ENCODE measurements around the gene GRIK3.

The GRIK3 gene

GRCh38 chr1:36829066-36829465 is 205.2 kb downstream of the GRIK3 start:
- no peak overlapping the region for H3K4me3 ChIP-seq (ENCODE audit: low read length)
- no peaks in the 10 kb centered on the region for H3F3A ChIP-seq (ENCODE audit: control insufficient read depth, insufficient read depth)
- no peaks in the 10 kb centered on the region for H3K9me2 ChIP-seq (replicated peaks; ENCODE audit: control insufficient read depth, low read length)
- TF ChIP-seq, protein P1, sequence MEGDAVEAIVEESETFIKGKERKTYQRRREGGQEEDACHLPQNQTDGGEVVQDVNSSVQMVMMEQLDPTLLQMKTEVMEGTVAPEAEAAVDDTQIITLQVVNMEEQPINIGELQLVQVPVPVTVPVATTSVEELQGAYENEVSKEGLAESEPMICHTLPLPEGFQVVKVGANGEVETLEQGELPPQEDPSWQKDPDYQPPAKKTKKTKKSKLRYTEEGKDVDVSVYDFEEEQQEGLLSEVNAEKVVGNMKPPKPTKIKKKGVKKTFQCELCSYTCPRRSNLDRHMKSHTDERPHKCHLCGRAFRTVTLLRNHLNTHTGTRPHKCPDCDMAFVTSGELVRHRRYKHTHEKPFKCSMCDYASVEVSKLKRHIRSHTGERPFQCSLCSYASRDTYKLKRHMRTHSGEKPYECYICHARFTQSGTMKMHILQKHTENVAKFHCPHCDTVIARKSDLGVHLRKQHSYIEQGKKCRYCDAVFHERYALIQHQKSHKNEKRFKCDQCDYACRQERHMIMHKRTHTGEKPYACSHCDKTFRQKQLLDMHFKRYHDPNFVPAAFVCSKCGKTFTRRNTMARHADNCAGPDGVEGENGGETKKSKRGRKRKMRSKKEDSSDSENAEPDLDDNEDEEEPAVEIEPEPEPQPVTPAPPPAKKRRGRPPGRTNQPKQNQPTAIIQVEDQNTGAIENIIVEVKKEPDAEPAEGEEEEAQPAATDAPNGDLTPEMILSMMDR (IDR thresholded peaks at IDR 0.05; ENCODE audit: low read depth, low read length, poor library complexity, severe bottlenecking), result no peak
- no peak for TF ChIP-seq EZH2phosphoT487 (IDR thresholded peaks at IDR 0.05; ENCODE audit: borderline replicate concordance, low read length)
- no peaks in the 10 kb centered on the region for H3K36me3 ChIP-seq (ENCODE audit: control insufficient read depth, low read length)
- H4K20me1 ChIP-seq (ENCODE audit: control insufficient read depth, insufficient read depth, low read depth, low read length), result no peaks in the 10 kb centered on the region
- no peaks in the 10 kb centered on the region for H3K4me1 ChIP-seq (ENCODE audit: control insufficient read depth, low read length)
- H3K27me3 ChIP-seq (ENCODE audit: control insufficient read depth, low read length), result no peaks in the 10 kb centered on the region
- no peak overlapping the region for H3K27ac ChIP-seq (ENCODE audit: low read depth, low read length)
- no peaks in the 10 kb centered on the region for H3K9me3 ChIP-seq (ENCODE audit: control insufficient read depth, insufficient read depth, low read length)
- H3K4me2 ChIP-seq (ENCODE audit: low read length), result no peak overlapping the region
- H3K79me2 ChIP-seq (ENCODE audit: control insufficient read depth, low read length), result no peaks in the 10 kb centered on the region

GRCh38 chr1:36825226-36825625 is 209.1 kb downstream of the GRIK3 start:
- no peak overlapping the region for H3K27ac ChIP-seq (ENCODE audit: low read depth, low read length)
- TF ChIP-seq, protein P1 (IDR thresholded peaks at IDR 0.05; ENCODE audit: low read depth, low read length, poor library complexity, severe bottlenecking), result no peak
- TF ChIP-seq EZH2phosphoT487 (IDR thresholded peaks at IDR 0.05; ENCODE audit: borderline replicate concordance, low read length), result no peak
- no peaks in the 10 kb centered on the region for H3K9me3 ChIP-seq (ENCODE audit: control insufficient read depth, insufficient read depth, low read length)

GRCh38 chr1:36824390-36824861 is 209.9 kb downstream of the GRIK3 start:
- no peak for TF ChIP-seq EZH2phosphoT487 (IDR thresholded peaks at IDR 0.05; ENCODE audit: borderline replicate concordance, low read length)
- TF ChIP-seq, protein P1 (IDR thresholded peaks at IDR 0.05; ENCODE audit: low read depth, low read length, poor library complexity, severe bottlenecking), result no peak
- Histone ChIP-seq H3K27ac (ENCODE audit: low read depth, low read length) (no peak overlapping the region), H3K36me3 (ENCODE audit: control insufficient read depth, low read length) (no peaks in the 10 kb centered on the region), H3K4me3 (ENCODE audit: low read length) (no peak overlapping the region), H3K4me2 (ENCODE audit: low read length) (no peak overlapping the region), H4K20me1 (ENCODE audit: control insufficient read depth, insufficient read depth, low read depth, low read length) (no peaks in the 10 kb centered on the region), H3K9me3 (ENCODE audit: control insufficient read depth, insufficient read depth, low read length) (no peaks in the 10 kb centered on the region), H3F3A (ENCODE audit: control insufficient read depth, insufficient read depth) (no peaks in the 10 kb centered on the region), H3K4me1 (ENCODE audit: control insufficient read depth, low read length) (no peaks in the 10 kb centered on the region), H3K27me3 (ENCODE audit: control insufficient read depth, low read length) (peaks cover 4% of the 10 kb centered on the region), H3K79me2 (ENCODE audit: control insufficient read depth, low read length) (no peaks in the 10 kb centered on the region), H3K9me2 (replicated peaks; ENCODE audit: control insufficient read depth, low read length) (no peaks in the 10 kb centered on the region)

More at GRCh38 chr1:36825226-36825625, 209.1 kb downstream of the GRIK3 start:
- Histone ChIP-seq H3K4me3 (ENCODE audit: low read length) (no peak overlapping the region), H3K36me3 (ENCODE audit: control insufficient read depth, low read length) (no peaks in the 10 kb centered on the region), H3K27me3 (ENCODE audit: control insufficient read depth, low read length) (peaks cover 4% of the 10 kb centered on the region), H3K4me2 (ENCODE audit: low read length) (no peak overlapping the region), H3K9me2 (replicated peaks; ENCODE audit: control insufficient read depth, low read length) (no peaks in the 10 kb centered on the region), H4K20me1 (ENCODE audit: control insufficient read depth, insufficient read depth, low read depth, low read length) (no peaks in the 10 kb centered on the region), H3K4me1 (ENCODE audit: control insufficient read depth, low read length) (no peaks in the 10 kb centered on the region), H3K79me2 (ENCODE audit: control insufficient read depth, low read length) (no peaks in the 10 kb centered on the region), H3F3A (ENCODE audit: control insufficient read depth, insufficient read depth) (no peaks in the 10 kb centered on the region)

All from DOHH2 (cell line).